K562 (cell line): ENCODE data around the gene PACS2. TPM values are rescaled to one million over a fixed set of nuclear protein-coding genes. Genes with fewer than 3 reads are reported as not detected.

Source experiments
- ATAC-seq: fragments of 200-7000 bp; cut with Tn5 transposase; 3 replicates; pipeline ENCODE4 v1.9.1; 2020; ENCODE audit warnings: moderate library complexity
- BruUV-seq: library from RNA; stranded (reverse); fragments of 400-500 nt; replicated peaks from 2 replicates; lab custom pipeline; 2021; lab: Mats Ljungman, UMichigan
- CTCF ChIA-PET: fragments of 300-600 bp; formaldehyde crosslinking; extraction: SDS; loops from one replicate; lab custom pipeline; 2021; ENCODE audit warnings: low intra/inter-chr PET ratio; lab: Yijun Ruan, JAX
- POLR2A ChIA-PET: fragments of 300-600, 350-650 bp; sonication (Branson Sonifier 250); formaldehyde crosslinking; extraction: SDS; loops from one replicate; lab custom pipeline; 2021; ENCODE audit warnings: antibody characterized with exemption, inconsistent platforms; lab: Yijun Ruan, JAX
- DNase-seq, 4 experiments: peaks; one replicate each; pipeline versions ENCODE4 v3.0.0 to v3.0.0-alpha.2; 2011 to 2018; ENCODE audit warnings: low spot score in 3 of 4, mixed read lengths in 3 of 4; ENCODE audit errors: extremely low read depth in 1 of 4
- FAIRE-seq: peaks from 2 replicates; lab custom pipeline; 2011; peaks lifted over from hg19 to GRCh38; lab: Jason Lieb, UNC
- H2AFZ ChIP-seq: 2 replicates; pipeline ENCODE4 v1.6.0; 2011; ENCODE audit warnings: low read depth, low read length, control low read depth, inconsistent platforms
- H3K27ac ChIP-seq: fragments of 200-600 bp; 3 replicates; pipeline ENCODE4 v1.8.0; 2011; ENCODE audit warnings: low read depth, mild to moderate bottlenecking, control low read depth, inconsistent platforms, low read length, moderate library complexity, mixed read lengths; ENCODE audit errors: extremely low read depth
- H3K27me3 ChIP-seq, 2 experiments: fragments of 300-600 bp in 1 of 2; 2 replicates in 1 of 2; 3 replicates in 1 of 2; pipeline versions ENCODE4 v1.6.0 to v1.8.0; 2011; ENCODE audit warnings: inconsistent platforms in 2 of 2, low read length in 2 of 2, mild to moderate bottlenecking in 1 of 2, mixed read lengths in 1 of 2, moderate library complexity in 1 of 2; ENCODE audit not compliant: control insufficient read depth in 2 of 2, insufficient read depth in 2 of 2
- H3K36me3 ChIP-seq: fragments of 300-600 bp; 3 replicates; pipeline ENCODE4 v1.8.0; 2011; ENCODE audit warnings: mild to moderate bottlenecking, low read length, inconsistent platforms; ENCODE audit not compliant: control insufficient read depth, insufficient read depth
- H3K4me1 ChIP-seq, 2 experiments: fragments of 200-600 bp in 1 of 2; replicated peaks in 1 of 2; 2 replicates in 1 of 2; 3 replicates in 1 of 2; pipeline versions ENCODE4 v1.5.1 to v1.8.0; 2011; ENCODE audit warnings: inconsistent platforms in 2 of 2, low read length in 2 of 2, mild to moderate bottlenecking in 1 of 2, mixed read lengths in 1 of 2, moderate library complexity in 1 of 2; ENCODE audit not compliant: control insufficient read depth in 2 of 2, insufficient read depth in 2 of 2
- H3K4me2 ChIP-seq: 2 replicates; pipeline ENCODE4 v1.6.1; 2011; ENCODE audit warnings: low read length, control low read depth, inconsistent platforms, mixed read lengths; ENCODE audit not compliant: insufficient read depth
- H3K4me3 ChIP-seq: fragments of 200-600 bp; sonication (generic), shearing (Covaris generic); 2 replicates; pipeline ENCODE4 v1.5.1; 2016; ENCODE audit warnings: control low read depth, inconsistent platforms
- H3K79me2 ChIP-seq: fragments of 200-600 bp; 3 replicates; pipeline ENCODE4 v1.8.0; 2011; ENCODE audit warnings: low read length, inconsistent platforms; ENCODE audit not compliant: control insufficient read depth, insufficient read depth
- H3K9ac ChIP-seq, 2 experiments: 2 replicates each; pipeline versions ENCODE4 v1.6.0 to v1.6.1; 2011; ENCODE audit warnings: low read depth in 2 of 2, low read length in 2 of 2, control low read depth in 1 of 2, inconsistent platforms in 1 of 2, mild to moderate bottlenecking in 1 of 2, mixed read lengths in 1 of 2; ENCODE audit not compliant: insufficient read depth in 1 of 2
- H3K9me1 ChIP-seq: one replicate; pipeline ENCODE4 v1.6.0; 2011; ENCODE audit warnings: inconsistent platforms, mild to moderate bottlenecking, low read length, moderate library complexity; ENCODE audit not compliant: control insufficient read depth, insufficient read depth
- H3K9me3 ChIP-seq: replicated peaks from 2 replicates; pipeline ENCODE4 v1.5.1; 2011; ENCODE audit warnings: low read depth, low read length, inconsistent platforms; ENCODE audit not compliant: control insufficient read depth, insufficient read depth
- H4K20me1 ChIP-seq: replicated peaks from 2 replicates; pipeline ENCODE4 v1.6.1; 2011; ENCODE audit warnings: low read length, inconsistent platforms, mixed read lengths; ENCODE audit not compliant: control insufficient read depth, insufficient read depth
- ATF1 ChIP-seq, 2 experiments: fragments of 450-650 bp in 1 of 2; IDR thresholded peaks; 2 replicates each; pipeline ENCODE4 v1.6.1; 2016; ENCODE audit warnings: missing compliant biosample characterization in 1 of 2, missing genetic modification characterization in 1 of 2
- CREM ChIP-seq: IDR thresholded peaks from 2 replicates; pipeline ENCODE4 v1.6.1; 2014; ENCODE audit warnings: antibody characterized with exemption, low read depth
- CTBP1 ChIP-seq: fragments of 450-650 bp; IDR thresholded peaks from 2 replicates; pipeline ENCODE4 v1.6.1; 2016; ENCODE audit warnings: borderline replicate concordance
- NCOA6 ChIP-seq: fragments of 450-650 bp; IDR thresholded peaks from 2 replicates; pipeline ENCODE4 v1.6.1; 2017; ENCODE audit warnings: mild to moderate bottlenecking
- TAF15 ChIP-seq: fragments of 200-400 bp; formaldehyde crosslinking; IDR thresholded peaks from 2 replicates; pipeline ENCODE4 v1.6.1; 2017; ENCODE audit warnings: mild to moderate bottlenecking, low read depth, low read length, moderate library complexity
- TAF7 ChIP-seq: fragments of 450-650 bp; IDR thresholded peaks from 2 replicates; pipeline ENCODE4 v1.6.1; 2016; ENCODE audit warnings: missing genetic modification characterization, missing compliant biosample characterization
- XRCC4 ChIP-seq: IDR thresholded peaks from one replicate; pipeline ENCODE4 v1.6.1; 2011; ENCODE audit not compliant: insufficient read depth, insufficient read length; ENCODE audit errors: extremely low read depth
- WGBS: fragments of 100-300 bp; shearing (Covaris generic); methylation state at CpG from one replicate; pipeline ENCODE4 v1.1.6; 2016; ENCODE audit warnings: low coverage, mixed read lengths; ENCODE audit not compliant: insufficient coverage; ENCODE audit errors: missing lambda C conversion rate; 5-methylcytosine and 5-hydroxymethylcytosine counted together
- in situ Hi-C: fragments of 300-500 bp; cut with MboI; formaldehyde crosslinking; loops from 4 replicates; pipeline ENCODE4 v1.15.0; 2018; ENCODE audit warnings: inconsistent platforms, mixed read lengths
- intact Hi-C: fragments of 100-400 bp; cut with micrococcal nuclease; formaldehyde crosslinking; loops from 2 replicates; pipeline ENCODE4 v1.14.2; 2022
- polyA plus RNA-seq, 8 experiments: library from polyadenylated mRNA; depleted of rRNA in 4 of 8; stranded (reverse) in 5 of 8; unstranded in 3 of 8; fragments of >200 nt; fragmentation: Nextera tagmentation in 2 of 8; fragmentation: Illumina TruSeq in 1 of 8; extraction: Ambion mirVana in 2 of 8; extraction: Trizol in 1 of 8; gene quantifications; 2 replicates each; pipeline versions ENCODE4 v1.2.1 to v1.2.3, GENCODE V29; 2011 to 2014; ENCODE audit warnings: inconsistent platforms in 1 of 8, missing spikeins in 1 of 8
- total RNA-seq, 7 experiments: library from RNA; depleted of rRNA in 6 of 7; stranded (reverse); fragments of >200 nt in 6 of 7; fragmentation: Illumina TruSeq in 2 of 7; extraction: Trizol in 2 of 7; gene quantifications; 2 replicates each; pipeline versions ENCODE4 v1.2.1 to v1.2.3, GENCODE V29; 2011 to 2021; ENCODE audit warnings: low replicate concordance in 1 of 7

Gene PACS2
- total and polyA plus RNA-seq, 9 of the 15 experiments (the other 6 are each of a cell fraction or from before 2014, with no cell fraction given): 0.11 to 20.8 (median 9.9) TPM

GRCh38 chr14:105328678-105329390, 14.3 kb downstream of the PACS2 start:
- H3K4me1 ChIP-seq: peaks cover 0 to 76% of the 10 kb centered on the region in 2 experiments; a peak in 3 of 5 replicates
- no peaks in the 10 kb centered on the region for H3K9me3 ChIP-seq
- no peak overlapping the region for H3K4me3 ChIP-seq
- no peak overlapping the region for H3K4me2 ChIP-seq
- ChIA-PET CTCF (no interaction called here), POLR2A (interaction anchor here (0.6 to 1.1 kb wide), 2 partner anchors 15 to 27 kb away, joined by 4 read pairs; partner anchors contain the start of gene BRF1)
- ATAC-seq (no peak), FAIRE-seq (no peak), DNase-seq (no peak)
- no peaks in the 10 kb centered on the region for H3K27me3 ChIP-seq
- no TSS peak for BruUV-seq
- peaks cover 4% of the 10 kb centered on the region; the same call in 2 of the 3 replicates for H3K79me2 ChIP-seq
- WGBS: 69% methylated on average over 15 of the region's 15 CpGs
- H3K27ac ChIP-seq: no peak overlapping the region
- no peaks in the 10 kb centered on the region for H3K9me1 ChIP-seq
- intact Hi-C loops (no loop called here), in situ Hi-C loops (no loop called here)
- H2AFZ ChIP-seq: no peak overlapping the region
- TF ChIP-seq CTBP1 (no peak), CREM (no peak), TAF7 (tag) (no peak), XRCC4 (no peak), ATF1 (CRISPR knock-in tag; IDR thresholded peaks at IDR 0.05) (no peak), ATF1 (tag; IDR thresholded peaks at IDR 0.05) (no peak), TAF15 (no peak), NCOA6 (no peak)
- H3K9ac ChIP-seq: 0 out of 4 replicates have a peak overlapping the region, but pooled peaks of 1 of the 2 experiments have one; percentile 7
- H3K36me3 ChIP-seq: no peaks in the 10 kb centered on the region
- peaks cover 13% of the 10 kb centered on the region for H4K20me1 ChIP-seq
